Endothelial cell of umbilical vein (primary cell): ENCODE measurements around the gene SCN5A.

Experiments used
- EZH2 ChIP-seq: IDR thresholded peaks from 2 replicates; pipeline ENCODE4 v1.6.1; 2012; ENCODE audit warnings: borderline replicate concordance, low read depth, mild to moderate bottlenecking, moderate library complexity, low read length, inconsistent platforms; ENCODE audit not compliant: severe bottlenecking
- FOS ChIP-seq: IDR thresholded peaks from 2 replicates; pipeline ENCODE4 v1.6.1; 2011; ENCODE audit warnings: mild to moderate bottlenecking, low read length, moderate library complexity, borderline replicate concordance; ENCODE audit not compliant: insufficient read depth
- GATA2 ChIP-seq: IDR thresholded peaks from 2 replicates; pipeline ENCODE4 v1.7.0; 2011; ENCODE audit warnings: low read depth, mild to moderate bottlenecking, moderate library complexity, mixed read lengths, low read length; ENCODE audit not compliant: insufficient read length, insufficient read depth
- JUN ChIP-seq: IDR thresholded peaks from 2 replicates; pipeline ENCODE4 v1.6.1; 2011; ENCODE audit warnings: borderline replicate concordance, low read depth; ENCODE audit not compliant: insufficient read length, insufficient read depth
- MYC ChIP-seq: IDR thresholded peaks from one replicate; pipeline ENCODE4 v1.6.1; 2011; ENCODE audit warnings: mild to moderate bottlenecking, low read depth, low read length
- POLR2A ChIP-seq: IDR thresholded peaks from 2 replicates; pipeline ENCODE4 v1.6.1; 2012; ENCODE audit warnings: low read depth, mild to moderate bottlenecking, control low read depth, low read length
- POLR2AphosphoS5 ChIP-seq: IDR thresholded peaks from 2 replicates; pipeline ENCODE4 v1.6.1; 2012; ENCODE audit warnings: low read depth, mild to moderate bottlenecking, control low read depth, low read length, moderate library complexity; ENCODE audit not compliant: insufficient read depth
- TF ChIP-seq, protein P1 (sequence below), 2 donors: IDR thresholded peaks; 1 replicate in 1 of 2; 2 replicates in 1 of 2; pipeline ENCODE4 v1.5.1; 2011; ENCODE audit warnings: low read length in 2 of 2, mild to moderate bottlenecking in 2 of 2, moderate library complexity in 2 of 2, control low read depth in 1 of 2, inconsistent platforms in 1 of 2, low read depth in 1 of 2; ENCODE audit not compliant: insufficient read depth in 1 of 2; ENCODE audit errors: extremely low read depth in 1 of 2
- TF ChIP-seq, protein P2 (sequence below): IDR thresholded peaks from 2 replicates; pipeline ENCODE4 v1.6.1; 2011; ENCODE audit not compliant: insufficient read depth, insufficient read length

DNA sequence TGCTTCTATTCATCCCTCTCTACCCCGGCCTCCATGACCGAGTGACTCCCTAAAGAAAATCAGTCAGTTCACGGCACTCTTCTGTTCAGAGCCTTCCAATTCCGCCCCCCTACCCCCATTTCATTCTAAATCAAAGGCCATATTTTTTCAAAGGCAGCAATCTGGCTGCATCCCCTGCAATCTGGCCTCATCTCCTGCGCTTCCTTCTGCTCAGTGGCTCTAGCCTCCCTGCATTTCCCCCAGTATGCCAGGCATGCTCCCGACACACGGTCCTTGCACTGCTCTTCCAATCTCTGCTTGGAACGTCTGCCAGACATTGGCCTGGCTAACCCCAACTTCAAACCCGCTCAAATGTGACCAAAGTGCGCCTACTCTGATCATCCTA is 85.6 kb downstream of the SCN5A start:
- TF ChIP-seq, protein P1, sequence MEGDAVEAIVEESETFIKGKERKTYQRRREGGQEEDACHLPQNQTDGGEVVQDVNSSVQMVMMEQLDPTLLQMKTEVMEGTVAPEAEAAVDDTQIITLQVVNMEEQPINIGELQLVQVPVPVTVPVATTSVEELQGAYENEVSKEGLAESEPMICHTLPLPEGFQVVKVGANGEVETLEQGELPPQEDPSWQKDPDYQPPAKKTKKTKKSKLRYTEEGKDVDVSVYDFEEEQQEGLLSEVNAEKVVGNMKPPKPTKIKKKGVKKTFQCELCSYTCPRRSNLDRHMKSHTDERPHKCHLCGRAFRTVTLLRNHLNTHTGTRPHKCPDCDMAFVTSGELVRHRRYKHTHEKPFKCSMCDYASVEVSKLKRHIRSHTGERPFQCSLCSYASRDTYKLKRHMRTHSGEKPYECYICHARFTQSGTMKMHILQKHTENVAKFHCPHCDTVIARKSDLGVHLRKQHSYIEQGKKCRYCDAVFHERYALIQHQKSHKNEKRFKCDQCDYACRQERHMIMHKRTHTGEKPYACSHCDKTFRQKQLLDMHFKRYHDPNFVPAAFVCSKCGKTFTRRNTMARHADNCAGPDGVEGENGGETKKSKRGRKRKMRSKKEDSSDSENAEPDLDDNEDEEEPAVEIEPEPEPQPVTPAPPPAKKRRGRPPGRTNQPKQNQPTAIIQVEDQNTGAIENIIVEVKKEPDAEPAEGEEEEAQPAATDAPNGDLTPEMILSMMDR (IDR thresholded peaks at IDR 0.05; ENCODE audit: extremely low read depth in 1 of 2, insufficient read depth in 1 of 2, low read depth in 1 of 2, low read length in 2 of 2): no peak
- TF ChIP-seq POLR2A (no peak), EZH2 (no peak), GATA2 (no peak), POLR2AphosphoS5 (no peak), MYC (no peak), FOS (no peak), JUN (no peak)
- TF ChIP-seq, protein P2, sequence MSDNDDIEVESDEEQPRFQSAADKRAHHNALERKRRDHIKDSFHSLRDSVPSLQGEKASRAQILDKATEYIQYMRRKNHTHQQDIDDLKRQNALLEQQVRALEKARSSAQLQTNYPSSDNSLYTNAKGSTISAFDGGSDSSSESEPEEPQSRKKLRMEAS: no peak
